GM20000 (cell line): ENCODE data around the gene ZAP70.

ENCODE experiments used
- DNase-seq: peaks from one replicate; pipeline ENCODE4 v3.0.0; 2012; ENCODE audit warnings: low spot score
- CTCF ChIP-seq: IDR thresholded peaks from 2 replicates; pipeline ENCODE4 v1.5.1; 2012; ENCODE audit warnings: mild to moderate bottlenecking, control low read depth; ENCODE audit errors: extremely low read depth, missing control alignments

The ZAP70 gene

DNA sequence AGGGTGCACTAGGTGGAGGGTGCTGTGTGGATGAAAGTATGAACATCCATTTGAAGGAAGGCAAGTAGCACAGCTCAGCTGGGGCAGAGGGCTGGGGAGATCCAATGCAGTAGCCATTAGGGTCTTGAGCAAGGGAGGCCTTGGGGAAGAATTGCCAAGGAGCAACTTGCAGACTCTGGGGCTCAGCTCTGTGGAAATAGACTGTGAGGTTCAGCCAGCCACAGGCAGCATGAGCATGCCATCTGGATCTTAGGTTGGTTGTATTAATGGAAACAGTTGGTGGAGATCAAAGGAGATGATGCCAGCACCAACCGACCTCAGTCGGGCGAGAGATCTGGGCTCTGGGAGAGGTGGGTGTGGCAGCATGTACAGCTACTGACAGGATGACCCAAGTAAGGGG is 5.6 kb downstream of the ZAP70 start:
- TF ChIP-seq CTCF: no peak

GRCh38 chr2:97719362-97720155 is 6.2 kb downstream of the ZAP70 start:
- no peak for DNase-seq
- TF ChIP-seq CTCF: no peak

More for the DNA sequence above, 5.6 kb downstream of the ZAP70 start:
- no peak for DNase-seq

DNA sequence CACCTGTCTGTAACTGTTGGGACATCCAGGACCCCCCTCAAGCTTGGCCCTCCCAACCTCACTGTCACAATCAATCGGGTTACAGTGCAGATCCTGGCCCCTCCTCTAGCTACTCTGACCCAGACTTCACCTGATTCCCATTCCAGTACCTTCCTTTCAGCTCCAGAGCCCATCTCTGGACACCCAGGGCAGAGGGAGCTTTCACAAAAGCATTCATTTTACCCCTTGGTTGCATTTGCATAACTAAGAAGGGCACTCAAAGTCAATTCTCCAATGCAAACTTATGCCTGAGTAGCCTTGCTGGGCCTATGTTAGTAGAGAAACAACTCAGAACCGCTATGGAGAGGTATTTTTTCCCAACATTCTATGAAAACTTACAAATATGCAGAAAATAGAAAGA is 7.4 kb downstream of the ZAP70 start:
- TF ChIP-seq CTCF: no peak
- DNase-seq: no peak

DNA sequence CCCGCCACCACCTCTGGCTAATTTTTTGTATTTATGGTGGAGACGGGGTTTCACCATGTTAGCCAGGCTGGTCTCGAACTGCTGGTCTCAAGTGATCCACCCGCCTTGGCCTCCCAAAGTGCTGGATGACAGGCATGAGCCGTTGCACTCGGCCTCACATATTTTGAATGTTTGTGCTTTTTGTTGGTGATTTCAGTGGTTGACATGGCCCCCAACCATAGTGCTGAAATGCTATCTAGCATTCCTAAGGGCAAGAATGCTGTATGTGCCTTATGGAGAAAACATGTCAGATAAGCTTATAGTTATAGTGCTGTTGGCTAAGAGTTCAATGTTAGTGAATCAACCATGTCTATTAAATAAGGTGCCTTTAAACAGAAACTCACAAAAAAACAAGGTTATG is 8.9 kb downstream of the ZAP70 start:
- no peak for TF ChIP-seq CTCF
- no peak for DNase-seq

GRCh38 chr2:97723156-97724072 is 10.0 kb downstream of the ZAP70 start:
- TF ChIP-seq CTCF: no peak
- DNase-seq: no peak

GRCh38 chr2:97724073-97724410 is 10.7 kb downstream of the ZAP70 start:
- no peak for DNase-seq

More at GRCh38 chr2:97724073-97724410, 10.7 kb downstream of the ZAP70 start:
- TF ChIP-seq CTCF: no peak
